GM19467 (cell line): ENCODE results near the gene MOXD1.

Experiments used
- ATAC-seq: cut with Tn5 transposase; IDR thresholded peaks from one replicate; pipeline ENCODE4 v1.9.1; 2021; ENCODE audit warnings: mild to moderate bottlenecking, moderate library complexity; ENCODE audit not compliant: unreplicated experiment

The MOXD1 gene

DNA sequence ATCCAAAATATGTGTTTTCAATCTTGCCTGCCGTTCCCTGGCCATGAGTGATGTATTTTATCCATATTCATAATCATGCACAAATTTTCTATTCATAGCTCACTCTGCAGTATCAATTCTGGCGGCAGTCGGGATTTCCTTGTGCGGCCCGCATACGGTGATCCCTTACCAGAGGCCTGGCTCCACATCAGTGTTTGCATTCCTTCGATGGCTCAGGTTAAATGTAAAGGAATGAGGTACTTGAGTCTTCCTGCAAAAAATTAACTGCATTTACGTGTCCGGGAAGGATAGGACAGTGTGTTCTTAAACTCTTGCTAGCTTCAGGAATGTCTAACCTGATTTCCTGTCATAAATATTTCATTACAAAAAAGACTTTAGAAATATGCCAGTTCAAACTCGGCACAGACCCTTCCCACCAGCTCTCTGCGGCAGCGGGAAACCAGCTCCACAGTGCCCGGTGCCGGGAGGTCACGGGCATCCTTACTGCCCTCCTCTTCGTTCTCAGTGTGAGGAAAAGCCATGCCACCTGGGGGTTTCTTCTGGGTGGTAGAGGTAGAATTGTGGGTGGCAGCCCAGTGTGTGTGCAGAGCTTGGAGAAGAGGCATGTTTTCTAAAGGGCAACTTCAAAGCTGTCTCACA lies 154.5 kb downstream of the MOXD1 start:
- ATAC-seq: no peak

DNA sequence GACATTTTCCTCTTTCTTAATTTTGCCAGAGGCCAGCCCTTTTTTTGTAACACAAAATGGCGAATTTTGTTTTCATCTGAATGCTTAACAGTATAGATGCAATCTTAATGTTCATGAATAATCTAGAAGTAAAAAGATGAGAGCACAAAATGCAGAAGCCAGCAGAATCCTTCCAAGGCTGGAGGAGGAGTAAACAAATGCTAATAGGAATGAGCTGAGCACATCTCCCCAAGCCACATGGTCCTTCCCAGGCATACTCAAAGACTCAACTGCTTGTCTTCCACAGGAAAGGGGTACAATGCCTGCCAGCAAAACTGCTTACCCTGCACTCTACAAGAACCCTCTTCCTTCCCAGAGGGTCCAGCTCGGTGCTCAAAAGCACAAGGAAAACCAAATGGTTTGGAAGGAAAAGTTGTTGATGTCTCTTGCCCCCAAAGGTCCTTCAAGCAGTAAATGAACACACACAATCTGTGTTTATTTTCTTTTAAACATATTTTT lies 155.1 kb downstream of the MOXD1 start:
- ATAC-seq: no peak
